GM18867 (cell line): ENCODE results near the gene ADAP2.
"Not testable (repeated sequence)": the region's sequence is repeated elsewhere in the genome, so short reads cannot be mapped to it uniquely, and the experiment has no call there.

Experiments
- ATAC-seq: cut with Tn5 transposase; IDR thresholded peaks from one replicate; pipeline ENCODE4 v1.9.1; 2021; ENCODE audit warnings: mild to moderate bottlenecking, moderate library complexity; ENCODE audit not compliant: unreplicated experiment

Gene ADAP2

GRCh38 chr17:30967911-30968310, 46.2 kb downstream of the ADAP2 start:
- ATAC-seq = not testable (repeated sequence)

GRCh38 chr17:30969989-30970830, 48.5 kb downstream of the ADAP2 start:
- no peak for ATAC-seq

DNA sequence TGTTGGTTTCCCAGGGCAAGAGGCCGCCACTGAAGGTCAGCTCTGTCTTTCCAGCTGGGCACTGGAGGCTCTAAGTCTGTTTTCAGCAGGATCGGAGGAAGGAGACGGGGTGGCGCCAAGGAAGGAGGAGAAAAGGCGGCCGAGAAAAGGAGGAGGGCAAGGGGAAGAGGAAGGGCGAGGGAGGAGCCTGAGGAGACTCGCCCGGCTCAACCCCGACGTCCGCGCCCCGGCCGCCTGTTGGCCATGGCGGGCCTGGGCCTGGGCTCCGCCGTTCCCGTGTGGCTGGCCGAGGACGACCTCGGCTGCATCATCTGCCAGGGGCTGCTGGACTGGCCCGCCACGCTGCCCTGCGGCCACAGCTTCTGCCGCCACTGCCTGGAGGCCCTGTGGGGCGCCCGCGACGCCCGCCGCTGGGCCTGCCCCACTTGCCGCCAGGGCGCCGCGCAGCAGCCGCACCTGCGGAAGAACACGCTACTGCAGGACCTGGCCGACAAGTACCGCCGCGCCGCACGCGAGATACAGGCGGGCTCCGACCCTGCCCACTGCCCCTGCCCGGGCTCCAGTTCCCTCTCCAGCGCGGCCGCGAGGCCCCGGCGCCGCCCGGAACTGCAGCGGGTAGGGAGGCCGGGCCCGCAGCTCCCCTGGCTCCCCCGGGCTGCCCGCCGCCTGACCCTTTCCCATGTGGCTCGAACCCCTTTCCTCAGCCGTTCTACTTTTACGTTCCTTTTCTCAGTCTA, 49.3 kb downstream of the ADAP2 start, which contains the start of gene RNF135:
TSS of gene RNF135 (plus strand) at position 209 of the 737 bp plus-strand sequence. CDS start at position 244, 35 bp downstream.
- peak; percentile 63 for ATAC-seq

DNA sequence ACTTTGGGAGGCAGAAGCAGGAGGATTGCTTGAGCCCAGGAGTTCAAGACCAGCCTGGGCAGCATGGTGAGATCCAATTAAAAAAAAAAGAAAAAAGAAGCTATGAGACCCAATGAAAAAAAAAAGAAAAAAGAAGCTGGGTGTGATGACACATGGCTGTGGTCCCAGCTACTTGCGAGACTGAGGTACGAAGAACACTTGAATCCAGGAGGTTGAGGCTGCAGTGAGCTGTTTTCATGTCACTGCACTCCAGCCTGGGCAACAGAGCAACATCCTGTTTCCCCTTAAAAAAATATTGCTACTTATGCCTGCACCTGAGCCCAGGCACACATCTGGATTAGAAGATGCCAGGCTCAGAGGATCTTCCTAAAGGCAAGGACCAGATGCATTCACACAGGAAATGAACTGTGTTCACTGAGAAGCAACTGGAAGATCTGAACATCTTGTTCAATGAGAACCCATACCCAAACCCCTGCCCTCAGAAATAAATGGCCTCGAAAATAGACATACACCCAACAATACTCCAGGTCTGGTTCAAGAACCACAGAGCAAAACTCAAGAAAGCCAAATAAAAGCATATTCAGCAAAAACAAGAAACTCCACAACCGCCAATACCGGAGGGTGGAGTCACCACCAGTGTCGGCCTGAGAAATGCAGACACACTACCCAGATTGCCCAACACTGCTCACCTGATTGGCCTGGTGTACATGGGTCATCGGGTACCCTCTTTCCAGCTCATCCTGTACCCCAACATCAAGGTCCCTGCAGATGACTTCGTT, 53.5 kb downstream of the ADAP2 start:
- ATAC-seq = no peak

DNA sequence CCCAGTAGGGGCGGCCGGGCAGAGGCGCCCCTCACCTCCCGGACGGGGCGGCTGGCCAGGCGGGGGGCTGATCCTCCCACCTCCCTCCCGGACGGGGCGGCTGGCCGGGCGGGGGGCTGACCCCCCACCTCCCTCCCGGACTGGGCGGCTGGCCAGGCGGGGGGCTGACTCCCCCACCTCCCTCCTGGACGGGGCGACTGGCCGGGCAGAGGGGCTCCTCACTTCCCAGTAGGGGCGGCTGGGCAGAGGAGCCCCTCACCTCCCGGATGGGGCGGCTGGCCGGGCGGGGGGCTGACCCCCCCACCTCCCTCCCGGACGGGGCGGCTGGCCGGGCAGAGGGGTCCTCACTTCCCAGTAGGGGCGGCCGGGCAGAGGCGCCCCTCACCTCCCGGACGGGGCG, 58.2 kb downstream of the ADAP2 start:
- ATAC-seq = not testable (repeated sequence)

DNA sequence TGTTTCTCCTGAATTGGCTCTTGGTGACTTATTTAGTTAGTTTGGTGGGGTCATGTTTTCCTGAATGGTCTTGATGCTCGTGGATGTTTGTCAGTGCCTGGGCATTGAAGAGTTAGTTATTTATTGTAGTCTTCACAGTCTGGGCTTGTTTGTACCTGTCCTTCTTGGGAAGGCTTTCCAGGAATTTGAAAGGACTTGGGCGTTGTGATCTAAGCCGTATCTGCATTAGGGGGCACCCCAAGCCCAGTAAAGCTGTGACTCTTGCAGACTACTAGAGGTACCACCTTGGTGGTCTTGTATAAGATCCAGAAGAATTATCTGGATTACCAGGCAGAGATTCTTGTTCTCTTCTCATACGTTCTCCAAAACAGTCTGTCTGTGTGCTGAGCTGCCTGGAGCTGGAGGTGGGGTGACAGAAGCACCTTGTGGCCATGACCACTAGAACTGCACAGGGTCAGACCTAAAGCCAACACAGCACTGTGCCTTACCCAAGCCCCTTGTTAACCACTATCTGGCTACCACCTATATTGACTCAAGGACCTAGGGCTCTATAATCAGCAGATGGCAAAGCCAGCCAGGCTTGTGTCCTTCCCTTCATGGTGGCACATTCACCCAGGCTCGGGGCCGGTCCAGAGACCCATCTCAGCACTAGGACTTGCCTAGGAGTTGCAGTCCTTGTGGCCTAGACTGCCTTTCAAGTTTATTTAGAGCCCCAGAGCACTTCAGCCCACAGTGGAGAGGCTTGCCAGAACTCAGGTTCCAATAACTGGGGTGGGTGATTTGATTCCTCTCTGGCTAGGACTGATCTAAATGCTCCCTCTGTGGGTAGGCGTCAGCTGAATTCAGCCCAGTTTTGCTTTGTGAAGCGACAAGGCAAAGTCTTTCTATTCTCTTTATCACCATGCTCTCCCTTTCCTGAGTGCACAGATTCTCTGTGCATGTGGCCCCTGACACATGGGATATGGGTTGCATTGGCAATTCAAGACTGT, 60.1 kb downstream of the ADAP2 start:
- ATAC-seq = no peak

DNA sequence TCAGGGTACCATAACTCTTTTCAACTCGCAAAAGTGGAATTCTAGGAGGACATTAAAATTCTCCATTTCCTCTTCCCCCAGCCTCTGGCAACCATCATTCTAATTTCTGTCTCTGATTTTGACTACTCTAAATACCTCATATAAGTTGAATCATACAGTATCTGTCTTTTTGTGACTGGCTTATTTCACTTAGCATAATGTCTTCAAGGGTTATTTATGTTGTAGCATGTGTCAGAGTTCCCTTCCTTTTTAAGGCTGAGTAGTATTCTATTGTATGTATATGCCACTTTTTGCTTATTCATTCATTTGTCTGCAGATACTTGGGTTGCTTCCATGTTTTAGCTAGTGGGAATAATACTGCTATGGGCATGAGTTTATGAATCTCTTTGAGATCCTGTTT, 61.1 kb downstream of the ADAP2 start:
- ATAC-seq = no peak

- no peak for ATAC-seq
These were observed 68.7 kb downstream of the ADAP2 start for GRCh38 chr17:30990458-30990857.

DNA sequence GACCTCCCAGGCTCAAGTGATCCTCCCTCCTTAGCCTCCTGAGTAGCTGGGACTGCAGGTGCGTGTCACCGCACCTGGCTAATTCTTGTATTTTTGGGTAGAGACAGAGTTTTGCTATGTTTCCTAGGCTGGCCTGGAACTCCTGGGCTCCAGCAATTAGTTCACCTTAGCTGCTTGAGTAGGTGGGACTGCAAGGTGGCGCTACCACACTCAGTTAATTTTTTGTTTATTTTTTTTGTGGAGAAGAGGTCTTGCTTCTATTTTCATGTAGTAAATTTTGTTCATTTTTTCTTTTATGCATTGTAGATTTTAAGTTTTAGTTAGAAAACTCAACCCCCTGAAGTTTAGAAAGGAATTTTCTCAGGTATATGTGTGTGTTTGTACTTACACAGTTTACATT, 70.8 kb downstream of the ADAP2 start:
- no peak for ATAC-seq

DNA sequence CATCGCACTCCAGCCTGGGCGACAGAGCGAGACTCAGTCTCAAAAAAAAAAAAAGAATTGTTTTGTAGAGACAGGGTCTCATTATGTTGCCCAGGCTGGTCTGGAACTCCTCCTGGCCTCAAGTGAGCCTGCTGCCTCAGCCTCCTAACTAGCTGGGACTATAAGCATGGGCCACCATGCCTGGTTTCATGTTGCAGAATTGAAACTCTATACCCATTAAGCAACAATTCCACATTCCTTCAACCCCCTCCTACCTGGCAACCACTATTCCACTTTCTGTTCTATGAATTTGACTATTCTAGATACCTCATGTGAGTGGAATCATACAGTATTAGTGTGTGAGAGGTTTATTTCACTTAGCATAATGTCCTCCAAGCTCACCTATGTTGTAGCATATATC, 73.6 kb downstream of the ADAP2 start:
- ATAC-seq = no peak

GRCh38 chr17:30996486-30996885, 74.7 kb downstream of the ADAP2 start:
- ATAC-seq = no peak

DNA sequence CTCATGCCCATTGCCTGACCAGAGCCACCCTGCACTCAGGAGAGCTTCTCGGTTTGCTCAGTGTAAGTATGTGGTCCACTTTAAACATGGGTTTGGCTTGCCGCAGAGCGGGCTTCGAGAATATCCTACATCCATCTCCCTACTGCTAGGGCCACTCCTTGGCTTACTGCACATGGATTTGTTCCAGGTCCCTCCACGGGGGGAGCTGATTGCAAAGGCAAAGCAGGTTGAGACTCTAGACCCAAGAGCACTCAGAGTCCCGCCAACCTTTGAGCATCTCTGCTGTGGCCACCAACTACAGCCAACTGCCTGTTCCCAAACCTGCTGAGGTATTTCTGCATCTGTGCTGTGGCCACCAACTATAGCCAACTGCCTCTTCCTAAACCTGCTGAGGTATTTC, 75.5 kb downstream of the ADAP2 start:
- ATAC-seq = no peak

DNA sequence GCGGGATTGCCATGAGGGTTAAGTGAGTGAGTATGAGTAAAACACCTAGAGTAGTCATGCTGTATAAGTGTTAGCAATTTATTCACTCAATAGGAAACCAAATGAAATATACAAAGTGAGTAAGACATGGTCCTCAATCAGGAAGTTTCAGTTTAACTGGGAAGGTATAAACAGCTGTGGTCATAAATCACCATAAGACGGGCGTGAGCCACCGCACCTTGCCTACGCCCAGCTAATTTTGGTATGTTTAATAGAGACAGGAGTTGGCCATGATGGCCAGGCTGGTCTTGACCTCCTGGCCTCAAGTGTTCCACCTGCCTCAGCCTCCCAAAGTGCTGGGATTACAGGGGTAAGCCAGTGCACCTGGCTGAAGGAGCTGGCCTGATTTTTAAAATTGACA, 76.1 kb downstream of the ADAP2 start:
- no peak for ATAC-seq

DNA sequence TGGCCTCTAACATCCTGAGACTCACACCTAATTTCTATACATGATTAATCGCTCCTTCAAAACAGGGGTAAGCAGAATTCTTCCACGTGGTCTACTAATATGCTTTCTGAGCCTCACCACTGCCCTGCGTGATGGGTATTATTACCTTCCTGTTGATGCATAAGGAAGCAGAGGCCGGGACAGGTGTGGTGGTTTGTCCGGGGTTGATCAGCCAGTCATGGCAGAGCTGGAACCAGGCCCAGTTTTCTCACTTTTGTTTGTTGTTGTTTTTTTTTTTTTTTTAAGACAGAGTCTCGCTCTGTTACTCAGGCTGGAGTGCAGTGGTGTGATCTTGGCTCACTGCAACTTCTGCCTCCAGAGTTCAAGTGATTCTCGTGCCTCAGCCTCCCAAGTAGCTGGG, 80.3 kb downstream of the ADAP2 start:
- no peak for ATAC-seq

DNA sequence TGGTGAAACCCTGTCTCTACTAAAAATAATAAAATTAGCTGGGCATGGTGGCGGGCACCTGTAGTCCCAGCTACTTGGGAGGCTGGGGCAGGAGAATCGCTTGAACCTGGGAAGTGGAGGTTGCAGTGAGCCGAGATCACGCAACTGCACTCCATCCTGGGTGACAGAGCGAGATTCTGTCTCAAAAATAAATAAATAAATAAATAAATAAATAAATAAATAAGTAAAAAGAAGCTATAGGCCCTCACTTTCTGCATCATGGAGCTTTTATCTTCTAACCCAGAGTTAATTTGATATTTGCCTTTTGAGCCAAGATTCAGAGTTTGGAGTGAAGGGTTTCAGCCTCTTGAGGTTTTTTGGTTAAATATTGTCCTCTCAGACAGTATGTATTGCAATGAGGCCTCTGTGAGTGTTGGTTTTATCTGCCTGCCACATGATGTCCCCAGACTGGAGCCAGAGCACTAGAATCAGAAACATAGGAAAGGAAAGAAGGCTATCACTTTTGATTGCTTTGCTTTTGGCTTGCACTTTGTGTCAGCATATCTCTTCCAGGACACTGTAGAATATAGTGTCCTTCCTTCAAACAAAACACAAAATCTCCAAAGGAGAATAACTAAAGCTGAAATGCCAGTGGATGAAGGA, 81.6 kb downstream of the ADAP2 start:
- ATAC-seq = no peak

DNA sequence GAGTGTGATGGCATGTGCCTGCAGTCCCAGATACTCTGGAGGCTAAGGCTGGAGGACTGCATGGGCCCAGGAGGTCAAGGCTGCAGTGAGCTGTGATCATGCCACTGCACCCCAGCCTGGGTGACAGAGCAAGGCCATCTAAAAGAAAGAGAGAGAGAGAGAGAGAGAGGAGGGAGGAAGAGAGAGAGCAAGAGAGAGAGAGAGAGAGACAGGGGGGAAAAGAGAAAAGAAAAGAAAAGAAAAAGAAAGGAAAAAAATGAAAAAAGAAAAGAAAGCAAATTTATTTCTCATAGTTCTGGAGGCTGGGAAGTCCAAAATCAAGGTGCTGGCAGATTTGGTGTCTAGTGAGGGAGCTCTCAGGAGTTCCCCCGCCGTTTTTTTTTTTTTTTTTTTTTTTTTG, 82.4 kb downstream of the ADAP2 start:
- no peak for ATAC-seq

- ATAC-seq = no peak
These were observed 86.1 kb downstream of the ADAP2 start for GRCh38 chr17:31007695-31008373.

GRCh38 chr17:31008374-31009041, 86.8 kb downstream of the ADAP2 start:
- ATAC-seq = peak; percentile 57
